RCC 7860 (cell line): ENCODE data around the gene ZFYVE21.

Experiments
- DNase-seq: peaks from one replicate; pipeline ENCODE4 v3.0.0-alpha.2; 2015; ENCODE audit warnings: low spot score
- FAIRE-seq: peaks from 2 replicates; lab custom pipeline; 2012; peaks lifted over from hg19 to GRCh38; lab: Jason Lieb, UNC

ZFYVE21 gene

GRCh38 chr14:103721334-103722120 is 5.9 kb downstream of the ZFYVE21 start:
- FAIRE-seq (peak; percentile 12), DNase-seq (peak; percentile 62)

- no peak for FAIRE-seq
- no peak for DNase-seq
These were observed 8.1 kb downstream of the ZFYVE21 start for GRCh38 chr14:103723748-103724081.

- no peak for DNase-seq
- no peak for FAIRE-seq
These were observed 8.5 kb downstream of the ZFYVE21 start for GRCh38 chr14:103724116-103724515.

DNA sequence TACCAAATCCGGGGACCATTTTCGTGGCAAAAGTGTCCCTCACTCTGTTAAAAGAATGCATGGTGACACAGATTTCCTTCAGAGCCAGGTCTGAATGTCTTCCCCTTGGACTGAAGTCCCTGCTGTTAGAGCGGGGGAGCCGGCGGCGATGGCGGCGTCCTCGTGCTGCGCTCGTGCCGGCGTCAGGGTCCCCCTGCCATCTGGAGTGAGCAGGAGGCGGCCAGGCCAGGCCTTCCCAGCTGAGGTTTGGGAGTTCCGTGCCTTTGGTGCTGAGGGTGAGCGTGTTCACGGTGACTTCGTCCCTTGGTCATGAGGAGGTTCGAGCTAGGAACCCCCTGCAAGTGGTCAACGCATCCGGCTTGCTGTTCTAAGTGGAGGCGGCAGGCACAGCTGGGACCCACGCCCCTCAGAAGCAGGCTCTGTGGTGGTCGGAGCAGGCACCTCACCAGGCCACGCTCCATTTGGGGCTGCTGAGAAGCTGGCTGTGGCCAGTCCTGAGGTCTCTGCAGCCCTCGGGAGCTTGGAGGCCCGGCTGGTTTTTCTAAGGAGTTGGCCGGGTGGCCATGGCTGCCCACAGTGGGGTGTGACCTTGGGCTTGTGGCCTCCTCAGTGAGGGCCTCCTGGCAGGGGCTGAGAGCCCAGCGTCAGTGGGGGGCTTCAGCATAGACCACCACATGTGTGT is 9.5 kb downstream of the ZFYVE21 start:
- FAIRE-seq (no peak), DNase-seq (no peak)

- no peak for FAIRE-seq
These were observed 10.3 kb downstream of the ZFYVE21 start for GRCh38 chr14:103725739-103726395.

DNA sequence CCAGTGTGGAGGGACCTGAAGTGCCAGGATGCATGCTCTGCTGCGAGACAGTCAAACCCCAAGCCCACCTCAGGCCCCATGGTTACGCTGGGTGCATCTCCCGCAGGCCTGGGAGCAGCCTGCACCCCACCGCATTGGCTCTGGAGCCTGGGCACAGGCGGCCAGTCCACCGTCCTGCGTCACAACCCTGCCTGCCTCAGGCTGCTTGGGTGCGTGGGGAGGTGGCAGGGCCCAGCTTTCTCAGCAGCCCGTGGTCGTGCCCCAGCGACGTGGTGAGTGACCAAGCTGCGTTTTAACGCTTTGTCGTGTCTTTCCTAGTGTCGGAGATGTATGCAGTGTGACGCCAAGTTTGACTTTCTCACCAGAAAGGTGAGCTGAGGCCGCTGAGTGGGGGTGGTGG is 10.9 kb downstream of the ZFYVE21 start:
- no peak for FAIRE-seq

More at GRCh38 chr14:103725739-103726395, 10.3 kb downstream of the ZFYVE21 start:
- no peak for DNase-seq

DNA sequence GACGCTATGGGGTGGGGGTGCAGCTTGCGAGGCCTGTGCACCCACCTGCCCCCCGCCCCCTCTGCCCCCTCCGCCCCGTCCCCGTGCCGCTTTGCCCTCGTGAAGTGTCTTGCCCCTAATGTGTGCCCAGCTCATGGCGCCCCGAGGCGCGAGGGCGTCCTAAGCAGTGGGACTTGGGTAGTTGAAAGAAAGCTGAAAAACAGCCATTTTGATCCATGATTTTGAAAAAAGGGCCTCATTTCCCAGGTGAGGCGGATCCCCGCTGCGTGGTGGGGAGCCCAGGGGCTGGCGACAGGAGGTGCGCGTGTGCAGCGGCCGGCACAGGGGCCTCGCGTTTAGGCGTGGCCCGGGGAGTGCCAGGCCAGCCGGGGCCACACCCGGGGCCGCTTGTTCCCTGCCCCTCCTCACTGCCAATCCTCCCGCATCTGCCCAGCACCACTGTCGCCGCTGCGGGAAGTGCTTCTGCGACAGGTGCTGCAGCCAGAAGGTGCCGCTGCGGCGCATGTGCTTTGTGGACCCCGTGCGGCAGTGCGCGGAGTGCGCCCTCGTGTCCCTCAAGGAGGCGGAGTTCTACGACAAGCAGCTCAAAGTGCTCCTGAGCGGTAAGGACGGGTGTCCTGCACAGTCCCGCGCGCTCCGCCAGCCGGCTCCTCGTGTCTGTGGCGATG is 11.8 kb downstream of the ZFYVE21 start:
- no peak for DNase-seq
- FAIRE-seq: no peak

More for the DNA sequence above, 10.9 kb downstream of the ZFYVE21 start:
- no peak for DNase-seq

- FAIRE-seq (no peak), DNase-seq (no peak)
These were observed 12.5 kb downstream of the ZFYVE21 start for GRCh38 chr14:103728141-103728540.

DNA sequence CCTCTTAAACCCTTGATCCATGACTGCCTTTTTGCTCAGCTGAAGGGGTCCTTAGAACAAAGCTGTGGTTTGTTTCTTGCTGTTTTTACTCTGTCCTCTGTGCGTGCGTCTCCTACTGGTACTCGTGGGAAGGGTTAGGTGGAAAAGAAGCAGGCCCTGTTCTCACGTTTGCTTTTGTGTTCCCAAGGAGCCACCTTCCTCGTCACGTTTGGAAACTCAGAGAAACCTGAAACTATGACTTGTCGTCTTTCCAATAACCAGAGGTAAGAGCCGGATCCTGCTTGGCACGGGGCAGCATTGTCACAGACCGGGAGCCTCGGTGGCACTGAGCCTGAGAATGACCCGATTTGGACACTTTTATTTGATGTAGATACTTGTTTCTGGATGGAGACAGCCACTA is 13.1 kb downstream of the ZFYVE21 start:
- no peak for FAIRE-seq

GRCh38 chr14:103729496-103730448 is 14.2 kb downstream of the ZFYVE21 start:
- no peak for DNase-seq
- FAIRE-seq: no peak

More for the DNA sequence above, 13.1 kb downstream of the ZFYVE21 start:
- DNase-seq: no peak

GRCh38 chr14:103730490-103731035 is 15.0 kb downstream of the ZFYVE21 start:
- FAIRE-seq (no peak), DNase-seq (no peak)

GRCh38 chr14:103731481-103731880 is 15.9 kb downstream of the ZFYVE21 start:
- FAIRE-seq (no peak), DNase-seq (no peak)

DNA sequence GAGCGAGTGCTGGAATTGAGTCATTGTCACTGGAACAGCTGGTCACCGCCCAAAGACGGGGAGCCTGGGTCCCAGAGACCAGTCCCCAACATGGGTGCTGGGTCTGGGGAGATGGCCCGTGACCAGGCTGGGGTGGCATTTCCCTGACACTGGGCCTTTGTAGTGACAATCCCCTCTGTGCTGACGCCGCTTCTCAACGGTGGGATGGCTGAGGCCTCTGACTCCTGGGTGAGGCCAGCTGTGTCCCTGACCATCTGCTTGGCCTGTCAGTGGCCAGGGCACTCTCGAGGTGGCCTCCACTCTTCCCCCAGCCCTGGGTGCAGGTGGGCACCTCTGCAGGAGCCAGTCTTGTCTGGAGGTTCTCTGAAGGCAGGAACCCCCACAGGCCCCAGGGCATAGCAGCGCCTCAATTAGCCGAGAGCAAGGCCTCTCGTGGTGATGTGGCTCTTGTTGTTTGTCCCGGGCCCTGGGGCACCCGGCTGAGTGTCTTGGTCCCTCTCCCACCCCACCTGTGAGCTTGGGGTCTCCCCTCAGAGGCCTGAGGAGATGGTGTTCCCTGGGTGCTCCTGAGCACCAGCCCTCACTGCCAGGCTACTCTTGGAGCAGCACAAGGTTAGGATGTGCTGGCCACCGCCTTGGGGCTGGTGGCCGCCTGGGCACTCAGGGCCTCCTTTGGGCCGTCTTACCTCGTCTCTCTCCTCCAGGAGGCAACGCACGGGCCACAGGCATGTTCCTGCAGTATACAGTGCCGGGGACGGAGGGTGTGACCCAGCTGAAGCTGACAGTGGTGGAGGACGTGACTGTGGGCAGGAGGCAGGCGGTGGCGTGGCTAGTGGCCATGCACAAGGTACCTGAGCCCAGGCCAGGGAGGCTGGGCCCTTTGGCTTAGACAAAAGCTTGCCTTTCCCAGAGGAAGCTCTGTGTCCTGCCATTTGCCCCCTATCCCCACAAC is 16.6 kb downstream of the ZFYVE21 start:
- FAIRE-seq (no peak), DNase-seq (no peak)

GRCh38 chr14:103732868-103733620 is 17.4 kb downstream of the ZFYVE21 start:
- no peak for DNase-seq
- FAIRE-seq: no peak

- no peak for FAIRE-seq
- DNase-seq: no peak
These were observed 18.0 kb downstream of the ZFYVE21 start for GRCh38 chr14:103733651-103734050.

DNA sequence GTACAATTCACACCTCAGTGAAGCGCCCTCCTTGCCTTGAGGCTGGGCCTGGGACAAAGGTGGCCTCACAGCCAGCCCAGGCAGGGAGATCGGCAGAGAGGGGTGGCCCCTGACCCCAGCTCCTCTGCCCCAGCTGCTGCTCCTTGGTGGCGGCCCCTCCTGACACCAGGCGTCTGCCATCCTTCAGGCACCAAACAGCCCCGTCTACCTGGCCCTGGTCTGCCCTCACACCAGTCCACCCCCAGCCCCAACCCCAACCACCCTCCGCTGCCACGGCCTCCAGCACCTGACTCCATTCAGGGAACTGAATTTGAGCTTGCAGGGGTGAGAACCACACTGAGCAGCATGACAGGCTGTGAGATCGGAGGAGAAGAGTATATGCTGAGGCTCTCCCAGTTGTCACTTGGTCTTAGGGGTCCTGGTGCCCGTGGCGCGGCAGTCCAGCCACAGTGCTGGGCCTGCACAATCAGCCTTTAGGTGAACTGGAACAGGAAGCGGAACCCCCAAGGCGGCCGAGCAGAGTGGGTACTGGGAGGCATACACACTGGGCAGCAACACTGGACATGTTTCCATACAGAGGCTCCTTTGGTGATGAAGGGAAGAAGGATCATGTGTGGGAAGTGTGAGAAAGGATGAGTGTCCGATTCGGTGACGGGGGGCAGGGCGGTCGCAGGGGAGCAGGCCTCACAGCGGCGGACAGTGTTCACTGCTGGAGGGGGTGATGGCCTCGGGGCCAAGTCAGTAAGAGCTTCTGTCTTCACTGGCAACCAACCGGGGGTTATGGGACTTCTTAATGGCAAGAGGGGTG is 18.7 kb downstream of the ZFYVE21 start:
- FAIRE-seq (no peak), DNase-seq (no peak)

DNA sequence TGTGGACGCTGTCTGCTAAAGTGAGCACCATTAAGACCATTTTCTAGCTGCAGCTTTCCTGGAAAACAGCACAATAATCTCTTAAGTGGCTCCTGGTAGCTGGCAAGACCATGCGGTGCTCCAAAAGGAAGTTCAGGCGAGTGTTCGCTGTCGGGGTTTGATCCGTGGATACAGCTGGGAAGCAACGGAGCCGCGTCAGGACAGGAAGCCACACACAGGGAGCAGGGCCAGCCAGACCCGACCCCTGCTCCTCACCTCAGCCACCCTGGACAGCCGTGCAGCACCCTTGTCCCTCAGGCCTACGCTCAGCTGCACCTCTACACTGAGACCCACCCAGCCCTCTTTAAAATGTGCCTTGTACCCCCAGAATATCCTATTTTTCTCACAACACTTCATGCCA is 19.4 kb downstream of the ZFYVE21 start:
- no peak for DNase-seq
- FAIRE-seq: no peak
